CD4-positive, alpha-beta T cell treated with Interleukin-6 for 4 hours (primary cell): ENCODE results near the gene MACROD2.

Source experiments
- DNase-seq: peaks from one replicate; pipeline ENCODE4 v3.0.0-alpha.2; 2020; ENCODE audit warnings: mixed read lengths

The MACROD2 gene

DNA sequence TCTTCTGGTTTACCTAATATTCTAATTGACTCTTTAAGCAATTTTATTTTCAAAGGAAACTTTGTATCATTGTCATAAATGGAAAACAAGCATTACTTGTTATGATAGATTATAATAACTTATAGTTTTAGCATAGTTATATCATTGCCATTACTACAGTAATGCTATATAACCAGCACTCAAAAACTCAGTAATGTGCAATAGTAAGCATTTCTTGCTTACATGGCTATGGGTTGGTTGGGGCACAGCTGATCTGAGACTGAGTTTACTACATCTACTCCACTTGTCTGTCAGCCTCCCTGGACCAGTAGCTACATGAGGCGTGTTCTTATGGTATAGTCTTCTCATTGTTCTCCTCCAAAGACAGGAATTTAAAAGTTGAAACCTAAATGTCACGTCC is 1427.7 kb downstream of the MACROD2 start:
- no peak for DNase-seq

DNA sequence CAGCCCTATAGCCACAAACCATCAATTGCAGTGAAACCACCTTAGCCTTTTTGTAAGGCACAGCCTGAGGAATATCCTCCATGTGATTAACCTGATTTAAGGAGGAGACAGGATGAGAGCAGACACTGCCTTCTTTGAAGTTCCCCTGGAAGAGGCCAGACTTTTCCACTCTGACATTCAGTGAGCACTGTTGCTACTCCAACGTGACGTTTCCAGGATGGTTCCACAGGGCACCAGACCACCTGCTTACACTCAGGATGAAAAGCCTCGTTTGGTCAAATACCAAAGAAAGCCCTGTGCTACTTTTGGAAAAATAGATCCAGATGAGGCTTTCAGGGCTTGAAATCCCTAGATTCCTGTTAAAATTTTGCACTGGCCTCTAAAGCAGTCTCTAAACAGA is 1444.2 kb downstream of the MACROD2 start:
- no peak for DNase-seq

DNA sequence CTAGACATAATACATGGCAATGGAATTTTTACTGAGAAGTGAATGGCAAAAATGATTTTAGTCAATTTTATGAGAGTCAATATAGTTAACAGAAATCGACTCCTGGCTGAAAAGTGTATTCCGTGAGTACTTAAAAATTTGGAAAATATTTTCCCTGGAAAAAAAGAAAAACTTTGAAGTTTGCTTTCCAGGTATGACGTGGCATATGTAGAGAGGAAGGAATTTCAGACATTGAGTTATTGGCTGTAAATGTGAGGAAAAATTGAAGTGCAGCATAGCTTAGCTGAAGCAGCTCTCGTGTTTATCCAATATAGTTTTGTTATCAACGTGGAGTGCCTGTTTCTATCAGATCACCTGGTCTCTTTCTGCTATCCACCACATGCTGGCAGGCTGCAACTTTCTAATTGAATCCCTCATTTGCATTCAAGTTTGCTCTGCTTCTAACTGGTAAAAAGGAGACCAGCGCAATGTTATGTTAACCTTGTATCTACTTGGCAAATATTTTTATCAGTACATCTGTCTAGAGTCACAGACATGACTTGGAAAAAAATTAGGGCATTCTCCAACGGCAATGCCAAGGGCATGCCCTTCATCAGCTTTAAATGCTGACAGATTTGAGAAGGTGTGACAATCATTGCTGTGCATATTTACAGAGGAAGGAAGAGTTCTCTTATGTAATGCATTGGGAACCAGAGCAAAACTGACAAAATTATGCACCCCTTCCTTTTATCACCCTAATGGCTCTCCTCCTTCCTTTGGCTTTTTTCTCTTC is 1444.9 kb downstream of the MACROD2 start:
- no peak for DNase-seq

DNA sequence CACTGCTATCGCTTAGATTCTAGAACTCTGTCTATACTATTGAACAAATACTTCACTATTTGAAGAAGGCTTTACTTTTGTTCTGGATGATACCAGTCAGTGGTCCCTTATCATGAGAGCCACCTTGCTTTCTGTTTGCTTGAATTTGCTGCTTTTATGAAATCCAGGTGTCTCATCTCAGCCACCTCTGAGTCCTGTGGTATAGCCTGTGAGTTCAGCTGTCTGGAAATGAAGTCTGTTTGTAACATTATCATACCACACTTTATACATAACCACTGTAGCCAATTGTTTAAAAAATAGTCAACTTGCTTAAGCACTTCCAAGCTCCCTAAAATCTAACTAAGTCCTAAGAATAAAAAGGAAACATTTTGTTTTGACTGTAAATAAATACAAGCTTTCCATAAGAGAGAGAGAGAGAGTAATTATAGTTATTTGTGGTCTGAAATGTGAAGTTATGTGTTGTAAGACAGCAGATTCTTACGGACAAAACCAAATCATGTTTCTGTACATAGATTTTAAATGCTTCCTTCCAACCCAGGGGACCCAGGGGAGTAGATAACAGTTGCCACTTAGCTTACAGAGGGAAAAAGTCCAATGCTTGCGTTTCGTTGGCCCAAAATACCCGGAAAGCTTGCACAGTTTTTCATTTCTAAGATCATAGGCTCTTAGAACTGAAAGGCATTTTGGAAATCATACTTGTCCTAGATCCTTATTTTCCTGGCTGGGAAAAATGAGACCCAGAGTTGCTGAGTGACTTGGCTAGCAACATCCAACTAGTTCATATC is 1449.9 kb downstream of the MACROD2 start:
- DNase-seq = no peak

DNA sequence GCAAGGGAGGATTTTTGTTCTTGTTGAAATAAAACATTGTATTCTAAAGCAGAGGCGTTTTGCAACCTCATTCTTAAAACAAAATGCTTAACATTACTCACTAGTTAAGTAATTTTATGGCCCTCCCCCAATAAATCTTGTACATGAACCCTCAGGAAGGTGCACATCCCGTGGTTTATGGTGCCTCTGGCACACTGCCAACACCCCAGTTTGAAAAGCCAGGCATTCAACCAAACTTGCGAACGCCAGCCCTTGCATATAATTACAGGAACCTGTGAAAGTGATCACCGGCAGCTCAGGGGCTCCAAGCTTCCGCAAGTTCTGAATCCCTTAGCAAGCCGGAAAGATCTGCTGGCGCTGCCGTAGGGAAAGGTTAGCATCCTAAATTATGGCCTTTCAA is 1451.1 kb downstream of the MACROD2 start:
- DNase-seq = no peak

DNA sequence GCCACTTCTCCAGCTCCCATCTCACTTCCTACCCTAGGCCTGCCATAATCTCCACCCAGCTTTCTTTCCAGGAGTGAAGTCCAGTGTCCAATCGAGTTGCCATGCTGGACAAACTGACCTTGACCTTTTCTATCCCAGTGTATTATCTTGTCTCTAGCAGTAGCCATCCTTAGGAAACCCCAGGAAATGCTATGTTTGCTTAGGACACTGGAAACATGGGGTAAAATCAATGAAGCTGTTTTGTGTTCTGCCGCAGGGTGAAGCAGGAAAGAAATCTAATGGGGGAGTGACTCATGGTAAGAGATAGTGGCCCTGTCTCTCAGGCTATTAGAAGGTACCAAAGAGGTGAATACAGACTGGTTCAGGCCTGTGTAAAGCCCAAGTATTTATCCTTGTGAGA is 1452.2 kb downstream of the MACROD2 start:
- DNase-seq = no peak

DNA sequence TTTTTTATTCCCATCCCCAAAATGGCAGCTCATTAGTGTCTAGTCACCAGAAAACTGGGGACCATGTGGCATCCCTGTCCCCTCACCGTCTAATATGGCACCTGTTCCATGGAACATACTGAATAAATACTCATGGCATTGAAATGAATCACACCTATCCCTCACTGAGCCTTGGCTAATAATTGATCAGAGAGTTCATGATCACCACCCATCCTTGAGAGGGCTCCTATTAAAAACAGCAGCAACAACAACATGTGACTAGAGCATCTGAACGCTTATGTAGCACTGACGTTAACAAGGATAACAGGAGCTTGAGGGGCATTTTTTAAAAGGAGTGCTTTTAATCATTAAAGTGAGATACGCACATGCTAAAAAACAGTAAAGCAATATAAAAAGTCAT is 1453.7 kb downstream of the MACROD2 start:
- no peak for DNase-seq

DNA sequence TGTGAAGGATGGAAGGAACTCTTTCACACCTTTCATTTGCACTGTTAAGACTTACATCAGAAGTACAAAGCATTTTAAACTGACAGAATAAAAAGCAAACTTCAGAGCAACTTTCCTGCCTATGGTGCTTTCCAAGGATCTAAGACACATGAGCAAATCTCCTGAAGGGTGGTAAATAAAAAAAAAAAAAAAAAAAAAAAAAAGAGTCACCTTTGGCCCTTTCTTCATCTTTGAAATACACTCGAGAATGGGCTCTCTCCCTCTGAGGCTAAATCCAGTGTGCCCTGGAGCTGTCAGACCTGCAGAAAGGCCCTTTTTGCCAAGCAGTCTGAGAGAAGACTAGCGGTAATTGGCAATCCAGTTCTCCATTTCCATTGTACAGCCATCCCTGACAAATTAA is 1455.9 kb downstream of the MACROD2 start:
- no peak for DNase-seq

DNA sequence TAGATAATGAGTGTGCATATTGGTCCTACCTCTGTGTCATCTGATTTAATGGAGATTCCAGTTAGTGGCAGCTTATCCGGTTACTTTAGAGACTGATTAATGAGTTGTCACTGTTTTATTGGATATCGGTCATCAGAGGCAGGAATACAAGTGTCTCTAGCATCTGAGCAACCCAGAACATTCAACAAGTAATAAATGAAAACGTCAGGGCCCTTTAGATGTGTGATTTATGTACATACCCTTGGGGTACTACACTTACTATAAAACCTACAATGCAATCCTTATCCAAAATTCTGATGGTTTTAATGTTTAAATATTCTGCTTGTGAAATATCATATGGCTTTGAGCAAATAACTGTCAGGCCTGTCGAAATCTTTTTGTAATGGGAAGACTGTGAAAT is 1460.0 kb downstream of the MACROD2 start:
- DNase-seq = no peak

DNA sequence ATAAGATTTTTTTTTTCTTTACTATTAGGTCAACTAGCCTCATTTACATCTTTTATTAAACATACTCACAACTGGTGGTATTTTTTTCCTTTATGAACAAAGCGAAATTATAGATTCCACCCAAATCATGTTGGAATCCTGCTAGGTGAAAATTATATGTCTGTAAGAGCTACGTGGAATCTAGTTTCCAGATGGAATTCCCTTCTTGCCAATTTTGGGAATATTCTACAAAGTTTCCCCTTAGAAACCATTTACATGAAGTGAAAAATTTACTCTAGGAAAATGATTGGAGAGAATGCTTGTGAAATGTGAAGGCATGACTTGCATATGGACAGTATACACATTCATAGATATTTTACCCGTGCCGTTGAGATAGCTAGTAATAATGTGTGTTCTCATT is 1466.6 kb downstream of the MACROD2 start:
- DNase-seq = no peak

DNA sequence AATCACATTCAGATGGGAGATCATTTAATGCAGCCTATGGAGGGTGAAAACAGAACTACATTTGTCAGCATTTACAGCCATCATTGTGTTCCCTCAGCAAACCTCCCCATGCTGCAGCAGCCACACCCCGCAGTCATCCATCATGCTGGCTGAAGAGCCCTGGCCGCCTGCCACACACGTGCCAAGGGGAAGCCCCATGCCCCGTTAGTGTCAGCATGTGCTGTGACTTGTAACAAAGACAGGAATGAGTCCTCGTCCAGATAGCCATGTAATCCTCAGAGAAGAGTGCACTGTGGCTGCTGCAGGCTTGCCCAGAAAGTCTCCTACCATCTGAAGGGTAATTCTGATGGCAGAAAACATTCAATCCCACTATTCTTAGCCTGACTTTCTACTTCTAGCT is 1480.2 kb downstream of the MACROD2 start:
- DNase-seq = no peak

DNA sequence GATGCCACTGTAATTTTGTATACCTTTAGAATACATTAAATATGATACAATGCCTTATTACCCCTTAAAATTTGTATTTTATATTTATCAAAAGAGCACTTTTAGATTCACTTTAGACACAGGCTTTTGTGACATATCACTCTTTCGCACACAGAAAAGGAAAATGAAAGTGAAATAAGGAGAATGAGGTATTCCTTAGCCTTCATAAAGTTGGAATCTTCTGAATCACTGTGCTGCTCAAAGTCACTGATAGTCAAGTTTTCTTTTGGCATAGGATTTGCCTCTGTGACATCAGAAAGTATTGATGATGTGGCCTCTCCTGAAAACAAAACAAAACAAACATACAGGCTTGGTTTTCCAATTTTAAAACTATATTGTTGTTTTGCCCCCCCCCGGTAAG is 1480.9 kb downstream of the MACROD2 start:
- DNase-seq = no peak

DNA sequence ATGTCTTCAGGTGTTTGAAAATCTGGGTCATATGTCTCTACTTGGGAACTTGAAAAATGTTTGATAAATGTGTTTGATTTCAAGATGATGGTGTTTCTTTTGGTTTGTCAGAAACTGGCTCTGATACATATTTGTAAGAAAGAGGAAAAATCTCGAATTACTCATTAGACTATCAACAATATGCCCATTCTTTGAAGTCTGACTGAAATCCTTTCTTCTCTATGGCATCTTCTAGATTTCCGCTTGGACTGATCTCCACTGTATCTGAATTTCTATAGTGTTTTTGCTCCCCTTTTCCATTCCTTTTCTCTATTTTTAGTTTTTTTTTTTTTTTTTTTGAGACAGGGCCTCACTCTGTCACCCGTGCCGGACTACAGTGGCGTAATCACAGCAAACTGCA is 1481.5 kb downstream of the MACROD2 start:
- DNase-seq = no peak

DNA sequence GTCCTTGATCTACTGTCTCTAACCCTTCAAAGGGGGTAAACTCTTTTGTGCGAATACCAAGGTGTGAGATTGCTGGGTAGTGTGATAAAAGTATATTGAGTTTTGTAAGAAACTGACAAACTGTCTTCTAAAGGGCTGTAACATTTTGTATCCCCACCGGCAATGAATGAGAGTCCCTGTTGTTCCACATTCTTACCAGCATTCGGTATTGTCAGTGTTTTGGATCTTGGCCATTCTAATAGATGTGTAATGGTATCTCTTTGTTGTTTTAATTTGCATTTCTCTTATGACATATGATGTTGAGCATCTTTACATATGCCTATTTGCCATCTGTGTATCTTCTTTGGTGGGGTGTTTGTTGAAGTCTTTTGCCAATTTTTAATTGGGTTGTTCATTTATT is 1487.2 kb downstream of the MACROD2 start:
- DNase-seq = no peak

DNA sequence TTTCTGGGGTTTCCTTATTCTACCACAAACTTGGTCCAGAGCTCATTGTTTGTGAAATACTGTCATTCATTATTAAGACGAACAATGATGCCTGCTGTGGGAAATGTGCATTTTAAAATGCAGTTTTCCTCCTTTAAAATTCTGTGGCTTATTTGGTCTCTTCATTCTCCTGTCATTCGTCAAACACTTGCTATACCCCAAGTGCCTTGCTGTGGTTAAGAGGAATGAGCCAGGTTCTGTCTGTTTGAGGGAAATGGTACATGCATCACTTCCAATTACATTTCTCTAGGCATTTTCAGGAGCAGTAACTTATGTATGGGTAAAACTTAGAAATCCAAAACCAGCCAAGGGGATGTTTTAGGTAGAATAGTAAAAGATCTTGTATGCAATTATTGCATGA is 1490.2 kb downstream of the MACROD2 start:
- DNase-seq = no peak

DNA sequence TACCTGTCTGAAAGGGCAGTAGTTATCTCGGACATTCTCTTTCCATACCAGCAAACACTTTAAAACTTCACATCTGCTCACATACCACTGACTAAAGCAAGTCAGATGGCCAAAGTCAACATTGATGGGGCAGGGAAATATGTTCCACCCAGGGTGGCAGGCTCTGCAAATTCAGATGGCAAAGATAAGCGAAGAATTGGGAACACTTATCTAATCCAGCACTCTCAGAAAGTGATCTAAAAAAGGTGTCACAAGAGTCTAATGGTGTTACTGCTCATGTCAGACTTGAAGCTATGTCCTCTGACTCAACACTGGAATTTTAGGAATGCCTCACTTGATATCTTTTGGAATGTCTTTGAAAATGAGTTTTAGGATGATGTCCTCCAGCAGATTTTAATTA is 1491.7 kb downstream of the MACROD2 start:
- no peak for DNase-seq

DNA sequence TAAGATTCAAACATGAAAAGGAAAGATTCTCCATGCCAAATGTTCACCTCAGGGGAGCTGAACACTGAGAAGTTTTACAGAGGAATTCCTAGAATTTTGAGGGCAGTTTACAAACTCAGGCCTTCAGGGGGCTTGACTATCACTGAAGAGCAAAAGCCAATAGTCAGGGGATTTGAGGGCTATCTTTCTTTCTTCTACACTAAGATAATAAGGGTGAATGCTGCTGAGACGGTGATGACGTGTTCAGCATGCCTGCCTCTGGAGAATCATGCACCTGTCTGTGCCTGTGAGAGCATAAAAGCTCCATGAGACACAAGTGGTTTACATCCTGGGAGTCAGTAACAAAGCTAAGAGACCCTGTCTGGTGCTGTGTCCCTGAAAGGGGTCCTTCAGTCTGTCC is 1492.4 kb downstream of the MACROD2 start:
- no peak for DNase-seq

DNA sequence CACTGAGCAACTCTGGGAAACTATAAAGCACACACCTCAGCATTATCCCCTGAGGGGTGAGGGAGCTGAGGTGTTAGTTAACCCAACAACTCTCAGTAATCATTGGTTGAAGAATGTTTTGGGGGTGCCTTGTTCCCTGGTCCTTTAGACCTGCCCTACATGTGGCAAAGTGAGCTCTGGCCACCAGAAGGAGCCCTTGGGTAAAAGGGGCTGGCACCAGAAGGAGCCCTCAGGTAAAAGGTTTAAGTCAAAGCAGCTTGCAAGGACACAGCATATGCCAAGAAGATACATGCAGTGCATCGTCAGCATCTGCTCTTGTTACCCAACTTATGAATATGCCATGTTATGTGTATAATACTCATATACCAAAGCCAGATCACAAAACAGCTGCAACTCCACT is 1496.3 kb downstream of the MACROD2 start:
- DNase-seq = no peak

DNA sequence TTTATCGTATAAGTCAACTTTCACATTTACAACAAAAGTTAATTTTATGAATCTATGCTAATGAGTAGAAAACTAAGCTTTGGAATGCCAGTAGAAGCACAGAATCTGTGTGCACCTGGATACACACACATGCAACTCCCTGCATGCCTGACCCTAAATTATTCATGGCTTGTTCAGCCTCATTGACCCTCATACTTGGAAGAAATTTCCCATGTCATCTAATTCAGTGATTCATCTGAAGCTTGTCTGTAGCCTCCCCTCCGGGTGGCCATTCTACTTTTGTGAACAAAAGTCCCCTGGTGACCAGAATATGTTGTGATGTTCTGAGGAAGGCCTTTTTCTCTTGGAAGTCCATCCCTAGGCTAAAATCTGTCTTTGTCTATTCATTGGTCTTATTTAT is 1499.5 kb downstream of the MACROD2 start:
- no peak for DNase-seq

DNA sequence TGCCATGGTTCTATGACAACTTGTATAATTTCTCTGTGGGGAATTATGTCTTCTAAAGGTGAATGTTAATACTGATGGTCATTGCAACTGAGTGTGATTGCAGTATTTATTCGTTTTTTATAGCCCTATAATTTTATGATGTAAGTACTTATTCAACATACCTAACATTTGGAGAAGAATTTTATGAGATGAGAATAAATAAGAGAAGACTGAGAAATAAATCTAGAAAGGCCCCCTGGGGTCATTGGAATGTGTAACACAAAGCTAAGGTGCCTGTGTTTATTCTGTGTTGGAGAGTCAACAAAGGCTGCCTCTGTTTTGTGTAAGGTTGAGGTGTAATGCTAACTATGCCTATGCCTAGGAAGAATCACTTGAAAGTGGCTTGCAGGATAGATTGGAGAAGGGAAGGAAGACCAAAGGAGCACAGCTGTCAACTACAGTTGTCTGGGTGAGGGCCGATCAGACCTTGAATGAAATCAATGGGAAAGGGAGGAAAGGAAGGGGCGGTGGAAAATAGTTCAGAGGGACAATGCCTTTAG is 1501.3 kb downstream of the MACROD2 start:
- DNase-seq = no peak

DNA sequence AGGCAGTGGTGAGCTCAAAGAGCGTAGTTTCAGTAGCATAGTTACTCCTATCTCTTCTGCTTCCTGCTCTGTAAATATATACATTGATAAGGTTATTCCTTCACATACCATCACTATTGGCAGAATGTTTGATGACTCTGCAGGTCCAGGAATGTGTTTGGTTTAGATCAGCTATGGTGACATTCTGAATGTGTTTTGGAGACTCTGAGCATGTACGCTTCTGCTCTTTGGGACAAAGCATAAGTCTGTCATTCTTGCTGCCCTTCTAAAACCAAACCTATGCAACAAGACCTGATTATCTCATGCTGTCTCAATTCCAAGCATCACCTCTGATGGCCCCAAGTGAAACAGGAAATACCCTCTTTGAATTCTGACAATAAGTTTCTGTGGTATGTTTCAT is 1503.6 kb downstream of the MACROD2 start:
- DNase-seq = no peak

DNA sequence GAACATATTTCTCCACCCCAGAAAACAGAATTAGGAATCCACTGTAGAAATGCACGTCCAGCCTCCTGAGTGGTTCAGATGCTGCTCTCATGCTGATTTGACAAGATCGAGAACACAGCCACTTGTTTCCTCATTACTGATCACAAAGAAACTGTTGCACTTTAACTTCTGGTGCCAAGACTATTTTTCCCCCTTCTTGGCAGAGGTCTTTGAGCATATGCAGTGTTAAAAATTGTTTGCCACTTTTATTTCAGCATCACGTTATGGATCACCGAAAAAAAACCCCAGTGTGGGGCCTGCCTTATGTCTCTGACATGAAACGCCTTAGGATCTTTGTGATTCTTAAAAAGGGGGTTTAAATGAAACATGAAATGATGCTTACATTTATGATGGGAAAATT is 1511.0 kb downstream of the MACROD2 start:
- no peak for DNase-seq

DNA sequence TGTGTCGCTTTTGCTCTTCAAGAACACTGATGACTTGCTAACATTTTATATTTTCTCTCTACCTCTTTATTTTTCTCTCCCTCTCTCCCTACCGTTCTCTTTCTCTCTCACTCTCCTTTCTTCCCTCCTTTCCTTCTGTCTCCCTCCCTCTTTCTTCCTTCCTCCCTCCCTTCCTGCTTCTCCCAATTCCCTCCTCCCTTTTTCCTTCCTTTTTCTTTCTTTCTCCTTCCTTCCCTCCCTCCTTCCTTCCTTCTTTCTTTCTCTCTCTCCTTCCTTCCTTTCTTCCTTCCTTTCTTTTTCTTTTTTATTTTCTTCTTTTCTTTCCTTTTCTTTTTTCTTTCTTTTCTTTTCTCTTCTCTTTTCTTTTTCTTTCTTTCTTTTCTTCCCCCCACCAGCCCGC is 1511.8 kb downstream of the MACROD2 start:
- DNase-seq = no peak

DNA sequence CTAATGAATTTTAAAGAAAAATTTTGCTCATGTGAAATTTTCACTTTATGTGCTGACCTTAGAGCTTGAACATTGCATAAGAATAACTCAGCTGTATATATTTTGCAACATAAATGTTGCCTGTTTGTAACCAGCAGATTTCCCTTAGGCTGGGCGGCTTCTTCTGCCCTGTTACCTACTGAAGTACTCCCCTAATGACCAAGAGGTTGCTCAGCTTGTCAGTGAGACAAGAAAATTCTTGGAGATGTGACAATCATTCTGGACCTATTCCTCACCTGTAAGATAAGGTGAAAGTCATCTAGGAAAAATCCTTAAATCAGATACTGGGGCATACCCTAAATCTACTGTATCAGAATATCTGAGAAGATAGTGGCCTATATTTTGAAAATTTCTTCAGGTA is 1516.2 kb downstream of the MACROD2 start:
- DNase-seq = no peak
